Bronchial epithelial cell (primary cell): Measurements from ENCODE around the gene CFDP1. TPM values are rescaled to one million over a fixed set of nuclear protein-coding genes. Genes with fewer than 3 reads are reported as not detected.

Experiments used
- DNase-seq: peaks from one replicate; pipeline ENCODE4 v3.0.0-alpha.2; 2010; ENCODE audit warnings: low read depth
- FAIRE-seq: peaks from 2 replicates; lab custom pipeline; 2011; peaks lifted over from hg19 to GRCh38; lab: Jason Lieb, UNC
- H3K27me3 ChIP-seq: 2 replicates; pipeline ENCODE4 v1.5.1; 2011; ENCODE audit warnings: low read length; ENCODE audit not compliant: control insufficient read depth, insufficient read depth
- H3K36me3 ChIP-seq: 2 replicates; pipeline ENCODE4 v1.5.1; 2011; ENCODE audit warnings: low read length; ENCODE audit not compliant: control insufficient read depth, insufficient read depth
- H3K4me3 ChIP-seq: 2 replicates; pipeline ENCODE4 v1.5.1; 2011; ENCODE audit warnings: mild to moderate bottlenecking, low read depth, low read length, control low read depth
- total RNA-seq: library from RNA; depleted of rRNA; stranded (reverse); fragments of >200 nt; gene quantifications from 2 replicates; pipeline ENCODE4 v1.2.1, GENCODE V29; 2014
- TF ChIP-seq, protein P1 (sequence below): IDR thresholded peaks from 2 replicates; pipeline ENCODE4 v1.5.1; 2011; ENCODE audit warnings: mild to moderate bottlenecking, moderate library complexity, low read length, control low read depth, inconsistent platforms; ENCODE audit not compliant: insufficient read depth, severe bottlenecking

The CFDP1 gene
- total RNA-seq, 1 donor from 2014 or later: 46.6 TPM

DNA sequence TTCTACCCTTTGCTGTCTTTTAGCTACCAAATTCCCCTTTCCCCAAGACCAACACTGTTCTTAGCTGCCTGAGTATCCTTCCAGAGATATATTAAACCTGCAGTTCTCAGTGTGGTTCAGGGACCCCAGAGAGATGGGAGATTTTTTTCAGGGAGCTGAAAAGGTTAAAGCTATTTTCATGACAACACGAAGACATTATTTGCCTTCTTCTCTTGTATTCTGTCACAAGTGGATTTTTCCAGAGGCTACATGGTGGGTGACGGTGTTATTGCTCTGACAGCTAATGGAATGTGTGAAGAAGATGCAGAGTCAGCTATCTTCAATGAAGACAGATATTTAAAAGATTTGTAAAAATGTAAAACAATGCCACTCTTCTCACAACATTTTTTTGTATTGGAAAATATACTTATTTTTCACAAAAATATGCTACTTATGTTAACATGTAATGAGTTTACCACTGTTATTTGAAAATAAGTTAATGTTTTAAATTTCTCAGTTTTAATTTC is 69.0 kb downstream of the CFDP1 start:
- DNase-seq (no peak), FAIRE-seq (no peak)
- TF ChIP-seq, protein P1, sequence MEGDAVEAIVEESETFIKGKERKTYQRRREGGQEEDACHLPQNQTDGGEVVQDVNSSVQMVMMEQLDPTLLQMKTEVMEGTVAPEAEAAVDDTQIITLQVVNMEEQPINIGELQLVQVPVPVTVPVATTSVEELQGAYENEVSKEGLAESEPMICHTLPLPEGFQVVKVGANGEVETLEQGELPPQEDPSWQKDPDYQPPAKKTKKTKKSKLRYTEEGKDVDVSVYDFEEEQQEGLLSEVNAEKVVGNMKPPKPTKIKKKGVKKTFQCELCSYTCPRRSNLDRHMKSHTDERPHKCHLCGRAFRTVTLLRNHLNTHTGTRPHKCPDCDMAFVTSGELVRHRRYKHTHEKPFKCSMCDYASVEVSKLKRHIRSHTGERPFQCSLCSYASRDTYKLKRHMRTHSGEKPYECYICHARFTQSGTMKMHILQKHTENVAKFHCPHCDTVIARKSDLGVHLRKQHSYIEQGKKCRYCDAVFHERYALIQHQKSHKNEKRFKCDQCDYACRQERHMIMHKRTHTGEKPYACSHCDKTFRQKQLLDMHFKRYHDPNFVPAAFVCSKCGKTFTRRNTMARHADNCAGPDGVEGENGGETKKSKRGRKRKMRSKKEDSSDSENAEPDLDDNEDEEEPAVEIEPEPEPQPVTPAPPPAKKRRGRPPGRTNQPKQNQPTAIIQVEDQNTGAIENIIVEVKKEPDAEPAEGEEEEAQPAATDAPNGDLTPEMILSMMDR: no peak
- no peaks in the 10 kb centered on the region for H3K27me3 ChIP-seq
- no peak overlapping the region for H3K4me3 ChIP-seq
- H3K36me3 ChIP-seq: no peaks in the 10 kb centered on the region

DNA sequence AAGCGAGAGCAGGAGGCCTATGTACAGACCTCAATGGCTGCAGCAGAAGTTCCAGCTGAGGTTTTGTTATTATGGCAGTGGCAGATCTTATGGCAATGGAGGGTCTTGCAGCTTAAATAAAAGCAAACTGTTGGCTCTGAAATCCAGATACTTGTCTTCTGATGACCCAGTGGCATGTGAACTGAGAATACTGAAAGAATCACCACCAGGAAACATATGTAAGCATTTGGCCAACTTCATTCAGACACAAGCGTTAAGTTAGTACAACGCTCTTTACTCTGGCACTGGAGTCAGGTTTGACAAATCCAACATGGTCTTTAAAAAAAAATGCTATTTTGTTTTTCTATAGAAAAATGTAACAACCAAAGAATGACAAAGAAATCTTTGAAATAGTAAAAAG is 70.5 kb downstream of the CFDP1 start:
- Histone ChIP-seq H3K36me3 (no peaks in the 10 kb centered on the region), H3K27me3 (no peaks in the 10 kb centered on the region), H3K4me3 (no peak overlapping the region)
- FAIRE-seq: no peak
- no peak for DNase-seq
- TF ChIP-seq, protein P1: no peak

- H3K36me3 ChIP-seq: no peaks in the 10 kb centered on the region
- H3K27me3 ChIP-seq: no peaks in the 10 kb centered on the region
- TF ChIP-seq, protein P1: no peak
- no peak for DNase-seq
- H3K4me3 ChIP-seq: no peak overlapping the region
- FAIRE-seq: no peak
These were observed 71.4 kb downstream of the CFDP1 start for GRCh38 chr16:75361936-75362335.

GRCh38 chr16:75354170-75354569 is 79.1 kb downstream of the CFDP1 start:
- no peak for FAIRE-seq
- TF ChIP-seq, protein P1: no peak
- no peak for DNase-seq
- H3K4me3 ChIP-seq: no peak overlapping the region
- H3K27me3 ChIP-seq: no peaks in the 10 kb centered on the region
- H3K36me3 ChIP-seq: no peaks in the 10 kb centered on the region

- FAIRE-seq (no peak), DNase-seq (peak; percentile 78)
- no peak overlapping the region for H3K4me3 ChIP-seq
- H3K36me3 ChIP-seq: no peaks in the 10 kb centered on the region
- TF ChIP-seq, protein P1: no peak
- no peaks in the 10 kb centered on the region for H3K27me3 ChIP-seq
These were observed 82.1 kb downstream of the CFDP1 start for GRCh38 chr16:75351183-75351582.

DNA sequence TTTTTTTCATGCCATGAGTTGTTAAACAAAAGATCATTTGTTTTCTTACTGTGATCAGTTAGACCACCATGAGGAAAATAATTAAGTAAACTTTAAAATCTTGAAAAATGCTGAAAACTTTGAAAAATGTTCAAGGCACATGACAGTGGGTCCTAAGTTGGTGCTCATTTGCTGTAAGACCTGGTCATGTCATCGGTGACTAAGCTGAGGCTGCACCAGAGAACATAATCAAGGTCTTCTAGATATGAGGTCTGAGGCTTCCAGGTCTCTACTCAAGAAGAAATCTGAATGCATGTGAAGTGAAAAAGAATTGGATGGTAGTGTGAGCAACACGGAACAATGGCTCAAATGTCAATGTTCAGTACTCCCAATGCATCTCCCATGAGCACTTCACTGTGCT is 87.6 kb downstream of the CFDP1 start:
- TF ChIP-seq, protein P1: no peak
- FAIRE-seq: no peak

More for the DNA sequence above, 87.6 kb downstream of the CFDP1 start:
- no peak overlapping the region for H3K4me3 ChIP-seq
- H3K27me3 ChIP-seq: no peaks in the 10 kb centered on the region
- DNase-seq: no peak
- no peaks in the 10 kb centered on the region for H3K36me3 ChIP-seq
